GM12892 (cell line): ENCODE measurements around the gene CDH4.

Source experiments
- DNase-seq: peaks from one replicate; pipeline ENCODE4 v3.0.0; 2011; ENCODE audit not compliant: insufficient read length
- FAIRE-seq: peaks from 2 replicates; lab custom pipeline; 2011; peaks lifted over from hg19 to GRCh38; lab: Jason Lieb, UNC
- POLR2A ChIP-seq: IDR thresholded peaks from 2 replicates; pipeline ENCODE4 v1.6.1; 2011; ENCODE audit warnings: low read depth, low read length, control low read depth
- POLR2AphosphoS5 ChIP-seq: IDR thresholded peaks from 2 replicates; pipeline ENCODE4 v1.6.1; 2011; ENCODE audit warnings: low read depth, low read length, control low read depth
- TAF1 ChIP-seq: IDR thresholded peaks from 2 replicates; pipeline ENCODE4 v1.6.1; 2011; ENCODE audit warnings: low read depth, mild to moderate bottlenecking, control low read depth, low read length, borderline replicate concordance

CDH4 gene

GRCh38 chr20:61620174-61620573 is 368.1 kb downstream of the CDH4 start:
- FAIRE-seq (no peak), DNase-seq (no peak)
- no peak for TF ChIP-seq POLR2AphosphoS5
- TF ChIP-seq POLR2A, result no peak
- TF ChIP-seq TAF1, result no peak

- TF ChIP-seq TAF1, result no peak
- no peak for TF ChIP-seq POLR2A
- no peak for TF ChIP-seq POLR2AphosphoS5
- DNase-seq (no peak), FAIRE-seq (no peak)
Observed at GRCh38 chr20:61621035-61621730, 369.1 kb downstream of the CDH4 start.

- TF ChIP-seq POLR2A (no peak), POLR2AphosphoS5 (no peak), TAF1 (no peak)
- DNase-seq (no peak), FAIRE-seq (no peak)
Observed at GRCh38 chr20:61621852-61622251, 369.8 kb downstream of the CDH4 start.

- TF ChIP-seq POLR2A (no peak), TAF1 (no peak), POLR2AphosphoS5 (no peak)
- DNase-seq (no peak), FAIRE-seq (no peak)
Observed at GRCh38 chr20:61623451-61623850, 371.4 kb downstream of the CDH4 start.

- DNase-seq (no peak), FAIRE-seq (no peak)
- TF ChIP-seq POLR2A, result no peak
- no peak for TF ChIP-seq TAF1
- TF ChIP-seq POLR2AphosphoS5, result no peak
Observed at GRCh38 chr20:61625246-61625645, 373.2 kb downstream of the CDH4 start.

- TF ChIP-seq POLR2A (no peak), TAF1 (no peak), POLR2AphosphoS5 (no peak)
- no peak for DNase-seq
- no peak for FAIRE-seq
Observed at GRCh38 chr20:61626412-61626811, 374.4 kb downstream of the CDH4 start.

- DNase-seq (no peak), FAIRE-seq (no peak)
- TF ChIP-seq POLR2AphosphoS5 (no peak), TAF1 (no peak), POLR2A (no peak)
Observed at GRCh38 chr20:61627791-61628415, 375.8 kb downstream of the CDH4 start.

GRCh38 chr20:61628480-61628879 is 376.4 kb downstream of the CDH4 start:
- TF ChIP-seq POLR2AphosphoS5 (no peak), TAF1 (no peak), POLR2A (no peak)
- DNase-seq (no peak), FAIRE-seq (no peak)

- DNase-seq, result no peak
- FAIRE-seq, result no peak
- TF ChIP-seq POLR2A (no peak), TAF1 (no peak), POLR2AphosphoS5 (no peak)
Observed at GRCh38 chr20:61628901-61629601, 377.0 kb downstream of the CDH4 start.

GRCh38 chr20:61629602-61630390 is 377.7 kb downstream of the CDH4 start:
- DNase-seq, result no peak
- TF ChIP-seq TAF1 (no peak), POLR2A (no peak), POLR2AphosphoS5 (no peak)
- no peak for FAIRE-seq

GRCh38 chr20:61630391-61630650 is 378.3 kb downstream of the CDH4 start:
- FAIRE-seq (no peak), DNase-seq (no peak)
- TF ChIP-seq TAF1, result no peak
- no peak for TF ChIP-seq POLR2A

- FAIRE-seq, result no peak
- DNase-seq, result no peak
Observed at GRCh38 chr20:61630816-61631215, 378.8 kb downstream of the CDH4 start.

More at GRCh38 chr20:61630816-61631215, 378.8 kb downstream of the CDH4 start:
- no peak for TF ChIP-seq POLR2A
- TF ChIP-seq TAF1, result no peak
- TF ChIP-seq POLR2AphosphoS5, result no peak
